Smooth muscle cell (in vitro differentiated cells): ENCODE measurements around the gene ZNF488. TPM values are rescaled to one million over a fixed set of nuclear protein-coding genes. Genes with fewer than 3 reads are reported as not detected.

Experiments
- DNase-seq: peaks from one replicate; lab custom pipeline; 2025; ENCODE audit not compliant: unreplicated experiment; lab: John Stamatoyannopoulos, UW
- H2AFZ ChIP-seq: fragments of 200-600 bp; sonication (generic); 2 replicates; pipeline ENCODE4 v1.6.0; 2016; ENCODE audit warnings: antibody characterized with exemption, low read depth, mild to moderate bottlenecking
- H3F3A ChIP-seq: fragments of 200-600 bp; sonication (generic); 2 replicates; pipeline ENCODE4 v1.6.0; 2017; ENCODE audit warnings: antibody characterized with exemption, low read depth
- H3K27ac ChIP-seq: fragments of 200-600 bp; sonication (generic); 2 replicates; pipeline ENCODE4 v1.5.1; 2016; ENCODE audit warnings: low read depth, mild to moderate bottlenecking
- H3K27me3 ChIP-seq: fragments of 200-600 bp; sonication (generic); 2 replicates; pipeline ENCODE4 v1.6.1; 2016; ENCODE audit warnings: low read depth, mild to moderate bottlenecking
- H3K36me3 ChIP-seq: fragments of 200-600 bp; sonication (generic); 2 replicates; pipeline ENCODE4 v1.5.1; 2016; ENCODE audit warnings: low read depth
- H3K4me1 ChIP-seq: fragments of 200-600 bp; sonication (generic); 2 replicates; pipeline ENCODE4 v1.5.1; 2016; ENCODE audit warnings: low read depth
- H3K4me2 ChIP-seq: fragments of 200-600 bp; sonication (generic); 2 replicates; pipeline ENCODE4 v1.6.0; 2016; ENCODE audit warnings: mild to moderate bottlenecking
- H3K4me3 ChIP-seq: fragments of 200-600 bp; sonication (generic); 2 replicates; pipeline ENCODE4 v1.5.1; 2016; ENCODE audit warnings: mild to moderate bottlenecking
- H3K79me2 ChIP-seq: fragments of 200-600 bp; sonication (generic); 2 replicates; pipeline ENCODE4 v1.6.0; 2016; ENCODE audit warnings: low read depth, mild to moderate bottlenecking
- H3K9ac ChIP-seq: fragments of 200-600 bp; sonication (generic); 2 replicates; pipeline ENCODE4 v1.6.0; 2016; ENCODE audit warnings: low read depth
- H3K9me3 ChIP-seq: fragments of 200-600 bp; sonication (generic); replicated peaks from 2 replicates; pipeline ENCODE4 v1.5.1; 2016; ENCODE audit warnings: low read depth
- H4K20me1 ChIP-seq: fragments of 200-600 bp; sonication (generic); 2 replicates; pipeline ENCODE4 v1.6.0; 2016; ENCODE audit warnings: low read depth
- CTCF ChIP-seq: fragments of 200-600 bp; sonication (generic); IDR thresholded peaks from 2 replicates; pipeline ENCODE4 v1.5.1; 2017; ENCODE audit warnings: borderline replicate concordance, mild to moderate bottlenecking, antibody characterized with exemption; ENCODE audit not compliant: insufficient read depth, poor library complexity, severe bottlenecking
- WGBS: methylation state at CpG from one replicate; pipeline ENCODE4 v1.1.7; 2016; ENCODE audit warnings: low lambda C conversion rate; 5-methylcytosine and 5-hydroxymethylcytosine counted together
- polyA plus RNA-seq: library from polyadenylated mRNA; unstranded; fragments of >200 nt; fragmentation: Nextera tagmentation; extraction: Ambion mirVana; gene quantifications from 2 replicates; pipeline ENCODE4 v1.2.1, GENCODE V29; 2016
- total RNA-seq: library from RNA; depleted of rRNA; stranded (reverse); fragments of >200 nt; gene quantifications from 2 replicates; pipeline ENCODE4 v1.2.3, GENCODE V29; 2014

Gene ZNF488
- total and polyA plus RNA-seq, 2 experiments from 2014 or later: 1.1 TPM; not detected in 1

DNA sequence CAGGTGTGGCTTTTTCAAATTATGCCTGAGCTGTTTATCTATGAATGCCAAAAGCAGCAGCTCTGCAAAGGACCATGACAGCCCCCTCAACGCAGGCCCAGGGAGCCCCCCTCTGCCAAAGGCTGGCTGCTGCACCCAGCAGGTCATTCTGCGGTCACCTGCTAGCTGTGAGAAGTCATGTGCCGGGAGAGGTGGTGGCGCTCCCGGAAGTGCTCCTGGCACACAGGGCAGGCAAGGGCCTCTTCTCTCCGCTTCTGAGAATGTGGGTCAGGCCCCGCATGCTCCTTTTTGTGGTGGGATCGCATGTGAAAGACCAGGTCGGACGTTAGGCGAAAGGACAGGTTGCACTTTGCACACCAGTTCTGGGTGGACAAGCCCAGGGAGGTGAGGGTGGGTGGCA is 16.4 kb downstream of the ZNF488 start:
- H3K27me3 ChIP-seq: no peaks in the 10 kb centered on the region
- no peaks in the 10 kb centered on the region for H3K79me2 ChIP-seq
- H3K4me3 ChIP-seq: no peak overlapping the region
- H4K20me1 ChIP-seq: no peaks in the 10 kb centered on the region
- no peak overlapping the region for H3K4me2 ChIP-seq
- no peak for DNase-seq
- H3K4me1 ChIP-seq: no peaks in the 10 kb centered on the region
- H3K9me3 ChIP-seq: no peaks in the 10 kb centered on the region
- H3K27ac ChIP-seq: no peak overlapping the region
- H2AFZ ChIP-seq: no peak overlapping the region
- TF ChIP-seq CTCF: no peak
- 95% methylated on average over 11 of the region's 11 CpGs for WGBS
- H3K36me3 ChIP-seq: no peaks in the 10 kb centered on the region
- no peak overlapping the region for H3K9ac ChIP-seq
- no peaks in the 10 kb centered on the region for H3F3A ChIP-seq

GRCh38 chr10:47366731-47367460 is 17.2 kb downstream of the ZNF488 start:
- WGBS: 89% methylated on average over 8 of the region's 8 CpGs
- no peak for DNase-seq
- Histone ChIP-seq H3K79me2 (no peaks in the 10 kb centered on the region), H3K4me3 (no peak overlapping the region), H3K36me3 (no peaks in the 10 kb centered on the region), H4K20me1 (no peaks in the 10 kb centered on the region), H3K27ac (no peak overlapping the region), H3K9me3 (no peaks in the 10 kb centered on the region), H3K4me2 (no peak overlapping the region), H3F3A (no peaks in the 10 kb centered on the region), H3K9ac (no peak overlapping the region), H2AFZ (no peak overlapping the region), H3K27me3 (no peaks in the 10 kb centered on the region), H3K4me1 (no peaks in the 10 kb centered on the region)
- TF ChIP-seq CTCF: no peak

- Histone ChIP-seq H3K9ac (no peak overlapping the region), H3K27ac (no peak overlapping the region), H3K36me3 (no peaks in the 10 kb centered on the region), H2AFZ (no peak overlapping the region), H4K20me1 (no peaks in the 10 kb centered on the region), H3K4me3 (no peak overlapping the region), H3K4me2 (no peak overlapping the region), H3K79me2 (no peaks in the 10 kb centered on the region), H3K9me3 (no peaks in the 10 kb centered on the region), H3F3A (no peaks in the 10 kb centered on the region), H3K4me1 (no peaks in the 10 kb centered on the region), H3K27me3 (no peaks in the 10 kb centered on the region)
- 90% methylated on average over 5 of the region's 5 CpGs for WGBS
- DNase-seq: no peak
- TF ChIP-seq CTCF: no peak
Observed at GRCh38 chr10:47366181-47366631, 17.9 kb downstream of the ZNF488 start.
